Measurements from ENCODE around the gene DBR1.
"Not testable (repeated sequence)": the region's sequence is repeated elsewhere in the genome, so short reads cannot be mapped to it uniquely, and the experiment has no call there.

The DBR1 gene

DNA sequence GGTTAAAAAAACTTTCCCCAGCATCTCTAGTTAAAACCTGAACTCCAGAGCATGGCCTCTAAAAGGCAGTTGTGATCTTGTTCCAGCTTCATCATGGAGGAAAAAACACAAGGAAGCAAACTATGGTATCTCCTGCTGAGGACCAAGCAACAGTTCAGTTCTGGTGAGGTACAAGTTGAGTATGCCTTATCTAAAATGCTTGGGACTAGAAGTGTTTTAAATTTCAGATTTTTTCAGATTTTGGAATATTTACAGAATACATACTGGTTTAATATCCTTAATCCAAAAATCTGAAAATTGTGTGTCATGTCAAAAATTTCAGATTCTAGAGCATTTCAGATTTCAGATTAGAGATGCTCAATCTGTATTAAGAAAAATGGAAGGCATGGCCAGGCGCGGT lies 9.7 kb downstream of the DBR1 start:
- Histone ChIP-seq H3K9me3 (no peaks in the 10 kb centered on the region), H3K4me1 (no peaks in the 10 kb centered on the region), H3K4me3 (no peak overlapping the region), H3K27me3 (ENCODE audit: low read depth) (no peaks in the 10 kb centered on the region), H3K36me3 (replicated peaks) (peaks cover 50% of the 10 kb centered on the region)
- in situ Hi-C loops (cut with MboI; ENCODE audit: low sequenced_read_pairs) = no loop called here
- DNase-seq (ENCODE audit: low spot score in 2 of 2) = no peak

DNA sequence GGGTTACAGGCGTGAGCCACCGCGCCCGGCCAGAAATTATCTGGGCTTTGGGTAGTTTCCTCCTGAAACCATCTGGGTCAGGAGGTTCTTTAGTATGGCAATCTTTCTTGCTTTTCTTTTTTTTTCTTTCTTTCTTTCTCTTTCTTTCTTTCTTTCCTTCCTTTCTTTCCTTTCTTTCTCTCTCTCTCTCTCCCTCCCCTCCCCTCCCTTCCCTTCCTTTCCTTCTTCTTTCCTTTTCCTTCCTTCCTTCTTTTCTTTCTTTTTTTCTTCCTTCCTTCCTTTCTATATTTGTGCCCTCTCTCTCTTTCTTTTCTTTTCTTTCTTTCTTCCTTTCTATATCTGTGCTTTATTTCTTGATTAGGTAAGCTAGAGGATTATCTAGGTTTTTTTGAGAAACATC lies 17.0 kb downstream of the DBR1 start:
- Histone ChIP-seq H3K27me3 (ENCODE audit: low read depth) (no peaks in the 10 kb centered on the region), H3K9me3 (no peaks in the 10 kb centered on the region), H3K4me1 (no peaks in the 10 kb centered on the region), H3K4me3 (no peak overlapping the region), H3K36me3 (replicated peaks) (peaks cover 12% of the 10 kb centered on the region)
- DNase-seq (ENCODE audit: low spot score in 2 of 2) = no peak
- in situ Hi-C loops (cut with MboI; ENCODE audit: low sequenced_read_pairs) = no loop called here

DNA sequence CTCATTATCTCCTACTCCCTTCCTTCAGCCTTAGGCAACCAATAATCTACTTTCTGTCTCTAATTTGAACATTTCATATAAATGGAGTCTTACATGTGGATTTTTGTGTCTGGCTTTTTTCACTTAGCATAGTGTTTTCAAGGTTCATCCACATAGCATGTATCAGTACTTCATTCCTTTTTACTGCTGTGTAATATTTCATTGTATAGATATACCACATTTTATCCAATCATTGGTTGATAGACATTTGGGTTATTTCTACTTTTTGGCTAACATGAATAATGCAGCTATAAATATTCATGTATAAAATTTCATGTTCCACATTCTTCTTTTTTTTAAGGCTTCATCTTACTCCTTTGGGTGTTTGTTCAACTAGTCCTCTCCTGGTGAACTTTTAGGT lies 20.2 kb downstream of the DBR1 start:
- no peaks in the 10 kb centered on the region for H3K36me3 ChIP-seq (replicated peaks)
- in situ Hi-C loops (cut with MboI; ENCODE audit: low sequenced_read_pairs) = no loop called here
- H3K9me3 ChIP-seq = no peaks in the 10 kb centered on the region
- no peak for DNase-seq (ENCODE audit: low spot score in 2 of 2)
- no peak overlapping the region for H3K4me3 ChIP-seq
- no peaks in the 10 kb centered on the region for H3K27me3 ChIP-seq (ENCODE audit: low read depth)
- no peaks in the 10 kb centered on the region for H3K4me1 ChIP-seq

DNA sequence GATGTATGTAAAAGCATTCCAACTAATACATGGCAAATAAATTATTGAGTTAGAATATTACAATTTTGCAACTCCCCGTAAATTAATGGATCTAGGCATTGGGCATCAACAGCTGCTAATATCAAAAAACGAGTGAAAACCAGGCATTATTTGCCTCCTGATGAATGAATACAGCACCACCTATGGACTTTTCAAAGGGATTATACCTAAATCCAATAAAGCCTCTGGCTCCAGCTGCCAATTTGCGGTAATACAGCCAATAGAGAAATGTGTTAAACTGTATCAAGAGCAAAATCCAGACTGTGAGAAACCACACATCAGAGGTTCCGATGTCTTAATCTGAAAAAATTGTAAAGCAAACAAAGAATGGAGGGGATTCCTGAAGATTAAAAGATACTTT lies 26.2 kb downstream of the DBR1 start:
- no peak for DNase-seq (ENCODE audit: low spot score in 2 of 2)
- in situ Hi-C loops (cut with MboI; ENCODE audit: low sequenced_read_pairs) = no loop called here
- H3K4me3 ChIP-seq = no peak overlapping the region
- no peaks in the 10 kb centered on the region; the same call in 1 of the 2 replicates for H3K9me3 ChIP-seq
- H3K36me3 ChIP-seq (replicated peaks) = no peaks in the 10 kb centered on the region
- no peaks in the 10 kb centered on the region for H3K4me1 ChIP-seq
- peaks cover 6% of the 10 kb centered on the region; the same call in 1 of the 2 replicates for H3K27me3 ChIP-seq (ENCODE audit: low read depth)

DNA sequence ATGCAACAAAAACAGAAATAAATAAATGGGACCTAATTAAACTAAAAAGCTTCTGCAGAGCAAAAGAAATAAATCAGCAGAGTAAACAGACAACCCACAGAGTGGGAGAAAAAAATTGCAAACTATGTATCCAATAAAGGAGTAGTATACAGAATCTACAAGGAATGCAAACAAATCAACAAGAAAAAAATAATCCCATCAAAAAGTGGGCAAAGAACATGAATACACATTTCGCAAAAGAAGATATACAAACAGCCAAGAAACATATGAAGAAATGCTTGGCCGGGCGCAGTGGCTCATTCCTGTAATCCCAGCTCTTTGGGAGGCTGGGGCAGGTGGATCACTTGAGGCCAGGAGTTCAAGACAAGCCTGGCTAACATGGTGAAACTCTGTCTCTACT lies 32.5 kb downstream of the DBR1 start:
- not testable (repeated sequence) for DNase-seq (ENCODE audit: low spot score in 2 of 2)

DNA sequence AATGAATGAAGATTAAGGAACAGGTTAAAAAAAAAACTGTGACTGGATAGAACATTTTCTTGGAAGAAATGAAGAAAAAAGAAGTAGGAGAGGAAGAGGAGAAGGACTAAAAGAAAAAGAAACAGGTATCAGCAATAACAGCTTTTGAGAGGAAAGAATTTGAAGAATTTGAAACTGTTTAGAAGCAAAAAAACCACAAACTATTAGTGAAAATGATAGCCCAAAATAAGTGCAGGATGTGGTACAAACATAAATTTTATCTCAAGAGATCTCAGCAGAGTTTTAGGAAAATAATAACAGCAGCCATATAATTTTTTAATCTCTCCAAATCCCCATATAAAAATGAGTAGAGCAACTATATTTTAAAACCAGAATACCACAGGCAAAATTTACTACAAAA lies 33.8 kb downstream of the DBR1 start:
- no peak for DNase-seq (ENCODE audit: low spot score in 2 of 2)
- Histone ChIP-seq H3K36me3 (replicated peaks) (no peaks in the 10 kb centered on the region), H3K9me3 (no peaks in the 10 kb centered on the region; the same call in 1 of the 2 replicates), H3K4me3 (no peak overlapping the region), H3K4me1 (no peaks in the 10 kb centered on the region), H3K27me3 (ENCODE audit: low read depth) (peaks cover 4% of the 10 kb centered on the region; the same call in 1 of the 2 replicates)
- in situ Hi-C loops (cut with MboI; ENCODE audit: low sequenced_read_pairs) = no loop called here

More for the DNA sequence above, 32.5 kb downstream of the DBR1 start:
- H3K4me3 ChIP-seq; H3K36me3 ChIP-seq (replicated peaks); H3K27me3 ChIP-seq (ENCODE audit: low read depth); H3K9me3 ChIP-seq; in situ Hi-C loops (cut with MboI; ENCODE audit: low sequenced_read_pairs); H3K4me1 ChIP-seq: not testable (repeated sequence)

DNA sequence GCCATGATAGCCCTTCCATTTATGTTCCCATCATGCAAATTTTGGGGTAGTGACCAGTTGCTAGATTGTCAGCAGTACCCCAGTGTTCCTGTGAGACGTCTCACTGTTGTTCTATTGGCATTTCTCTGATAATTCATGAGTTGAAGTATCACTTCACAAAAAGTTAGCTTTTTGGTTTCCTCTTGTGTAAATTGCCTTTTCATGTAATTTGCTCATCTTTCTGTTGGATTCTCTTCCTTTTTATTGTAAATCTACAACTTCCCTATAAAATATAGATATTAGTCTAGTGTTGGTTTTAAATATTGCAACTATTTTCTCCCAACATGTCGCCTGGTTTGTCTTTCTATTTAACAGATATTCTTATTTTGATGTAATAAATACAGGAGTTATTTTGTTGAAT lies 35.0 kb downstream of the DBR1 start:
- no peaks in the 10 kb centered on the region; the same call in 1 of the 2 replicates for H3K9me3 ChIP-seq
- in situ Hi-C loops (cut with MboI; ENCODE audit: low sequenced_read_pairs) = no loop called here
- H3K27me3 ChIP-seq (ENCODE audit: low read depth) = peaks cover 4% of the 10 kb centered on the region; the same call in 1 of the 2 replicates
- H3K4me3 ChIP-seq = no peak overlapping the region
- H3K36me3 ChIP-seq (replicated peaks) = no peaks in the 10 kb centered on the region
- H3K4me1 ChIP-seq = no peaks in the 10 kb centered on the region
- no peak for DNase-seq (ENCODE audit: low spot score in 2 of 2)

DNA sequence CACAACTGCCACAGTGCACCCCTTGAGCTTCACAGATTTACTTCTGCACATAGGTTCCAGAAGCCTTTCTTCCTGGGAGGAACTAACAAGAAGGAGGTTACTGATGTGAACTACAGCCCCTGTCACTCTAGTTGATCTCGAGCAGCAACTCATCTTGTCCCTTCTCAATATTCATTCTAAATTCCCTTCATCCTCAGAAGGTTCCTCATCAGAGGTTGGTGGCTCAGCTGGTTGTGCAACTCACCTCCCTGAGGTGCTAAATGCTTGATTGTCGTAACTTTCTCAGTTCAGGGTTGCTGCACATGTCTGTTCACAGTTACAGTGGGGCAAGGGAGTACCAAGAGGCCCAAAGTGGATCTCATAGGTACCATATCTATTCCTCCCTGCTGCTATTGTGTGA lies 36.9 kb downstream of the DBR1 start:
- Histone ChIP-seq H3K9me3 (no peaks in the 10 kb centered on the region), H3K4me1 (no peaks in the 10 kb centered on the region), H3K27me3 (ENCODE audit: low read depth) (no peaks in the 10 kb centered on the region), H3K36me3 (replicated peaks) (no peaks in the 10 kb centered on the region), H3K4me3 (no peak overlapping the region)
- no peak for DNase-seq (ENCODE audit: low spot score in 2 of 2)
- in situ Hi-C loops (cut with MboI; ENCODE audit: low sequenced_read_pairs) = no loop called here

DNA sequence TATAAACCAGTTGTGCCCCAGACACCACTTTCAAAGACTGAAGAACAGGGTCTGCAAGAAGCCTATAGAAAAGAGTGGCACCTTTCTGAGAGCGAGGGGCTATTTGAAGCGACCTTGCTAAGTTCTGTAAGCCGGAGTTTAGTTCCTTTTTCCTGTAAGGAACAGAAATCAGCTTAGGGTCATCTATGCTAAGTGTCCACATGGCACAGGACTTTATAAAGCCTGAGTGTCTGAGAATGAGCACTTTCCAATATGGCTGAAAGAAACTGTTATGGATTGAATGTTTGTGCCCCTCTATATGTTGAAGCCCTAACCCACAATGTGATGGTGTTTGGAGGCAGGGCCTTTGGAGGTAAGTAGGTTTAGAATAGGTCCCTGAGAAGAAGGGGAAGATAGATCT lies 38.5 kb downstream of the DBR1 start:
- in situ Hi-C loops (cut with MboI; ENCODE audit: low sequenced_read_pairs) = no loop called here
- no peak for DNase-seq (ENCODE audit: low spot score in 2 of 2)
- no peaks in the 10 kb centered on the region for H3K4me1 ChIP-seq

DNA sequence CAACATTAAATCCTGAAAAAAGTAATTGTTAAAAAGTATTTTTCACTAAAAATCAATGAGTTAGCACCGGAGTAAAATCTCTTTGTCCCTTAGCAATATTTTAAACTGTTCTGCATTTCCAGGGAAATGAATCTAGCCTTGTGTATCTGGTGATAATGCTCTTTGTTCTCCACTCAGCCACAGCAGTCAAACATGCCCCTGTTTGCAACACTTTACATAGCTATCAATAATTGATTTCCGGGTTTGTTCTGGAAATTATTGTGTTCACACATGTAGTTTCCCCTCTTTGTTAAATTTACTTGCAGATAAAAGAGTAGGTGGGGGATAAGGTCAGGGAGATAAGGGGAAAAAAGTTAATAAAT lies 38.9 kb downstream of the DBR1 start:
- H3K4me3 ChIP-seq = no peak overlapping the region
- no peaks in the 10 kb centered on the region for H3K9me3 ChIP-seq
- in situ Hi-C loops (cut with MboI; ENCODE audit: low sequenced_read_pairs) = no loop called here
- peaks cover 10% of the 10 kb centered on the region for H3K27me3 ChIP-seq (ENCODE audit: low read depth)
- DNase-seq (ENCODE audit: low spot score in 2 of 2) = no peak
- H3K36me3 ChIP-seq (replicated peaks) = no peaks in the 10 kb centered on the region
- H3K4me1 ChIP-seq = no peaks in the 10 kb centered on the region

More for the DNA sequence above, 38.5 kb downstream of the DBR1 start:
- Histone ChIP-seq H3K27me3 (ENCODE audit: low read depth) (peaks cover 10% of the 10 kb centered on the region), H3K4me3 (no peak overlapping the region), H3K9me3 (no peaks in the 10 kb centered on the region), H3K36me3 (replicated peaks) (no peaks in the 10 kb centered on the region)

DNA sequence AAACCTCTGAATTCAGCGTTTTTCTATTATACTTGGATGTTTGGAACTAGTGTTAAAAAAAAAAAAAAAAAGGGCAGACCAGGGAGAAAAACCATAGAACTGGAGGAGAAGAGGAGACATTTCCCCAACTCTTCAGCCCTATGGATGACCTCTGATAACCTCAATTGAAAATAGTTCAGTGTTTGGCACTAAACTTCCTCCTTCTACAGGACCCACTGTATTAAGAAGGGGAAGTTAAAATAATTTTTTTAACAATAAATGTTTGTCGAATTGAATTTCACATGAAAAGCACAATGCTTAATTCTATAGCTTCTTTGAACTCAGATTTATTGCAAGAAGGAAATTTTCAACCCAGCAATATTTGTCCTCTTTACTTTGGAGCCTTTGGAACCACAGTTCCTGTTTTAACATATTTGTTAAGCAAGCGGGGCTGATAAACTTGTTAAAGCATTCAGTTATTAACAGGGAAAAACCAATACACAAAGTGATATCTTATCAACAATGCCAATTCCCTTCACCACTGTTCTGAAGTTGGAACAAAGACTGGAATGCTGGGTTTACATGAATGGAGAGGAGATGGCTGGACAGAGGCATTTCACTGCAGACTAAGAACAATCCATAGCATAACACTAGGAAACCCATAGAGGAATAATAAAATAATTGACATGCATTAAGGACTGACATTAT lies 39.4 kb downstream of the DBR1 start:
- no peak for DNase-seq (ENCODE audit: low spot score in 2 of 2)
- Histone ChIP-seq H3K9me3 (no peaks in the 10 kb centered on the region), H3K4me1 (no peaks in the 10 kb centered on the region), H3K36me3 (replicated peaks) (no peaks in the 10 kb centered on the region), H3K27me3 (ENCODE audit: low read depth) (peaks cover 10% of the 10 kb centered on the region), H3K4me3 (no peak overlapping the region)
- in situ Hi-C loops (cut with MboI; ENCODE audit: low sequenced_read_pairs) = no loop called here

DNA sequence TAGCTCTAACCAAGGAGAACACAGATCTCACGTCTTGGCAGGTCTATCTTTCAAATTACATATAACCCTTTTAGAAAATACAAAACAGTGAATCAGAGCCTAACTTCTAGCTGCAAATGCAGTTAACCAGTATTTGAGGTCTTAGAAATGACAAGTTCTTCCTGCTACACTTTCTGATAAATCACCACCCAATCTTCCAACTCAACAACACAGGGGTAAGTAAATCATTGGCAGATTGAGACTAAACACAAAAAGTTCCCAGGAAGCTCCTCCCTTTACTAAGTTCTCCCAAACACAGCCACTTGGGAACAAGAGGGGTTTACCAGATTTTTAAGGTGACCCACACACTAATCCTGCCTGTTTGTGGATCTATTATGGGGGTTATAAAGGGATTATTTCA lies 42.5 kb downstream of the DBR1 start, which contains the start of gene A4GNT:
TSS of gene A4GNT (minus strand) at position 152 of the 400 bp plus-strand sequence. CDS start 1,134 bp downstream, outside the sequence.
- in situ Hi-C loops (cut with MboI; ENCODE audit: low sequenced_read_pairs) = no loop called here

DNA sequence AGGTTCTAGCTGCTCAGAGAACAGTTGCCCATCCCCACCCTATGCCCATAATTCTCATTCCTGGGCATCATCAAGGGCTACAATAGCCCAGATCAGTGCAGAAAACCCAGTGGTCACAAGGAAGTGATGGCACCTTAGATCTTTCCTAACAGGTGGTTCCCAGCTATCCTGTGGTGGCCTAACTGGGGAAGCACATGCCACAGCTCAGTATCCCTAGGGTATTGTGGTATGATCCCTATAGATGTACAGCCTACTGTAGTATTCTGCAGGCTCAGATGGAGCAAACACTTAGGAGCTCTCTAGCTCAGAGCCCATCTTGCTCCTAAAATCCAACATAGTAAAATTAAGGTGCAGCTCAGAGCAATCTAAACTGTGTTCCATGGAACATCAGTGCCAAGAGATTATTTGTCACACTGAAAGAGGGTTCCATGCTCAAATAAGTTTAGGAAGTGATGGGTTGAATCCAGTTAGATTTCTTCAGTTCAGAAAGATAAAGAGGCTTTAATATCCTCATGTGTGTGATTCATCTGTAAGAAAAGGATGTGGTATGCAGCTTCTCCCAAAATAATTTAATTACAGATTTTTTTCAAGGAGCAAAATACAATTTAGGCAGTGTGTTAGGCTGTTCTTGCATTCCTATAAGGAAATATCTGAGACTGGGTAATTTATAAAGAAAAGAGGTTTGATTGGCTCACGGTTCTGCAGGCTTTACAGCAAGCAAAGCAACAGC lies 46.9 kb downstream of the DBR1 start:
- in situ Hi-C loops (cut with MboI; ENCODE audit: low sequenced_read_pairs) = no loop called here
- Histone ChIP-seq H3K4me1 (no peaks in the 10 kb centered on the region), H3K4me3 (no peak overlapping the region), H3K36me3 (replicated peaks) (no peaks in the 10 kb centered on the region), H3K27me3 (ENCODE audit: low read depth) (peaks cover 10% of the 10 kb centered on the region), H3K9me3 (no peaks in the 10 kb centered on the region)
- DNase-seq (ENCODE audit: low spot score in 2 of 2) = no peak

More for the DNA sequence above, 42.5 kb downstream of the DBR1 start, which contains the start of gene A4GNT:
- Histone ChIP-seq H3K4me3 (no peak within 1 kb of the TSS), H3K4me1 (no peaks in the 10 kb centered on the region), H3K9me3 (no peaks in the 10 kb centered on the region), H3K36me3 (replicated peaks) (no peaks in the 10 kb centered on the region), H3K27me3 (ENCODE audit: low read depth) (peaks cover 10% of the 10 kb centered on the region)
- DNase-seq (ENCODE audit: low spot score in 2 of 2) = no peak

DNA sequence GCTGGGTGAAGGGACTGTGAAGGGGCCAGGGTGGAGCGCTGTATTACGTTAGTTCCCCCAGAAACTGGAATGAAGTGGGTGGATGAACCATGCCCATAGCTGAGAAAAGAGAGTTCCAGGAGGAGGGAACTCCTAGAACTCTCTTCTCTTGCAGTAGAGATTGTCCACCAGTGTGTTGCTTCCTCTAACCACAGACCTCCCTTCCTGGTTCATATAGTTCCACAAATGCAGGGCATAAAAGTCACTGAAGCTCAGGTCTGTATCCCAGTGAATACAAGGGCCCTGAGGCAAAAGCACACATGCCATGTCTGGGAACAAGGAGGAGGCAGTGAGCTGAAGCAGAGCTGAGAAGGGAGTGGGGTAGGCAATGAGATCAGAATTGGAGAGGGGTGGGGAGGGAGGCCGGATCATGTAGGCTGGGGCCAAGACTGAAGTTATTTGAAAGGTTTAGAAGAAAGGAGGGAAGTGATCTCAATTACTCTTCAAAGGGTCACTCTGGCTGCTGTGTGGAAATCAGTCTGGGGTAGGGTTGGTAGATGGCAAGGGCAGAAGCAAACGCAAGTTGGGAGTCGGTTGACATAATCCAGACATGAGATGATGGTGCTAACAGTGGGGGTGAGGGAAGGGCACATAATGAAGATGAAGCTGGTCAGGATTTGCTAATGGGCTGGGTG lies 49.0 kb downstream of the DBR1 start:
- no peaks in the 10 kb centered on the region for H3K27me3 ChIP-seq (ENCODE audit: low read depth)
- H3K4me1 ChIP-seq = no peaks in the 10 kb centered on the region
- DNase-seq (ENCODE audit: low spot score in 2 of 2) = no peak
- no peaks in the 10 kb centered on the region for H3K36me3 ChIP-seq (replicated peaks)
- H3K9me3 ChIP-seq = no peaks in the 10 kb centered on the region
- H3K4me3 ChIP-seq = no peak overlapping the region
- in situ Hi-C loops (cut with MboI; ENCODE audit: low sequenced_read_pairs) = no loop called here
